Common myeloid progenitor, CD34-positive (primary cell): Measurements from ENCODE around the gene PPP1R12C.

Experiments used
- CTCF ChIA-PET: fragments of 350-600 bp; sonication (Branson Sonifier 250); formaldehyde crosslinking; loops from one replicate; lab custom pipeline; 2021; ENCODE audit warnings: antibody characterized with exemption; lab: Charles Lee
- POLR2A ChIA-PET: fragments of 350-600 bp; sonication (Branson Sonifier 250); formaldehyde crosslinking; loops from one replicate; lab custom pipeline; 2021; ENCODE audit warnings: antibody characterized with exemption; lab: Charles Lee
- DNase-seq, 3 donors: peaks; one replicate each; pipeline versions ENCODE4 v3.0.0 to v3.0.0-alpha.2; 2013
- H3K27ac ChIP-seq, 2 experiments: 1 replicate in 1 of 2; 2 replicates in 1 of 2; pipeline ENCODE4 v1.7.0; 2013; ENCODE audit warnings: inconsistent platforms in 2 of 2, low read length in 2 of 2, mild to moderate bottlenecking in 2 of 2, low read depth in 1 of 2, moderate library complexity in 1 of 2; ENCODE audit not compliant: severe bottlenecking in 2 of 2, insufficient read depth in 1 of 2, poor library complexity in 1 of 2
- H3K27me3 ChIP-seq, 5 experiments: replicated peaks in 2 of 5; 1 replicate in 3 of 5; 2 replicates in 2 of 5; pipeline versions ENCODE4 v1.6.1 to v1.7.0; 2013; ENCODE audit warnings: low read length in 4 of 5, mild to moderate bottlenecking in 2 of 5, moderate library complexity in 2 of 5, inconsistent platforms in 1 of 5; ENCODE audit not compliant: insufficient read depth in 5 of 5, control insufficient read depth in 4 of 5
- H3K36me3 ChIP-seq, 4 experiments: 1 replicate in 2 of 4; 2 replicates in 2 of 4; pipeline versions ENCODE4 v1.6.1 to v1.7.0; 2013; ENCODE audit warnings: low read length in 3 of 4, control low read depth in 1 of 4, mild to moderate bottlenecking in 1 of 4; ENCODE audit not compliant: control insufficient read depth in 4 of 4, insufficient read depth in 4 of 4
- H3K4me1 ChIP-seq, 4 experiments: 1 replicate in 3 of 4; 2 replicates in 1 of 4; pipeline versions ENCODE4 v1.6.1 to v1.7.1; 2013; ENCODE audit warnings: low read length in 3 of 4, mild to moderate bottlenecking in 3 of 4, control low read depth in 1 of 4, inconsistent platforms in 1 of 4, moderate library complexity in 1 of 4; ENCODE audit not compliant: control insufficient read depth in 4 of 4, insufficient read depth in 4 of 4; ENCODE audit errors: control extremely low read depth in 1 of 4
- H3K4me3 ChIP-seq, 7 experiments: 1 replicate in 4 of 7; 2 replicates in 3 of 7; pipeline versions ENCODE4 v1.5.1 to v1.7.0; 2013; ENCODE audit warnings: mild to moderate bottlenecking in 7 of 7, low read length in 6 of 7, moderate library complexity in 6 of 7, inconsistent platforms in 2 of 7, low read depth in 2 of 7, control low read depth in 1 of 7; ENCODE audit not compliant: insufficient read depth in 4 of 7, control insufficient read depth in 1 of 7; ENCODE audit errors: extremely low read depth in 1 of 7
- H3K9me3 ChIP-seq, 5 experiments: 1 replicate in 4 of 5; 2 replicates in 1 of 5; pipeline versions ENCODE4 v1.6.1 to v1.7.1; 2013; ENCODE audit warnings: low read length in 4 of 5, mild to moderate bottlenecking in 2 of 5, inconsistent platforms in 1 of 5, low read depth in 1 of 5, moderate library complexity in 1 of 5; ENCODE audit not compliant: control insufficient read depth in 4 of 5, insufficient read depth in 2 of 5; ENCODE audit errors: control extremely low read depth in 1 of 5
- WGBS: methylation state at CpG from one replicate; pipeline ENCODE4 v1.1.5; 2013; ENCODE audit not compliant: insufficient coverage; 5-methylcytosine and 5-hydroxymethylcytosine counted together

PPP1R12C gene

GRCh38 chr19:55089342-55089944 is 28.0 kb downstream of the PPP1R12C start:
- H3K4me1 ChIP-seq: peaks cover 0 to 19% (median 8%) of the 10 kb centered on the region in 4 experiments
- 94% methylated on average over 2 of the region's 3 CpGs for WGBS
- H3K27me3 ChIP-seq: peaks cover 7 to 41% (median 26%) of the 10 kb centered on the region in 5 experiments
- no peaks in the 10 kb centered on the region for H3K9me3 ChIP-seq
- H3K27ac ChIP-seq: no peak overlapping the region
- no peak overlapping the region for H3K4me3 ChIP-seq
- ChIA-PET CTCF (interaction anchor here (0.6 to 2.6 kb wide), 11 partner anchors 9 to 322 kb away, joined by 3 to 25 read pairs (median 5); partner anchors contain the start of gene PPP1R12C), POLR2A (no interaction called here)
- H3K36me3 ChIP-seq: peaks cover 2 to 32% (median 16%) of the 10 kb centered on the region in 4 experiments
- no peak for DNase-seq

DNA sequence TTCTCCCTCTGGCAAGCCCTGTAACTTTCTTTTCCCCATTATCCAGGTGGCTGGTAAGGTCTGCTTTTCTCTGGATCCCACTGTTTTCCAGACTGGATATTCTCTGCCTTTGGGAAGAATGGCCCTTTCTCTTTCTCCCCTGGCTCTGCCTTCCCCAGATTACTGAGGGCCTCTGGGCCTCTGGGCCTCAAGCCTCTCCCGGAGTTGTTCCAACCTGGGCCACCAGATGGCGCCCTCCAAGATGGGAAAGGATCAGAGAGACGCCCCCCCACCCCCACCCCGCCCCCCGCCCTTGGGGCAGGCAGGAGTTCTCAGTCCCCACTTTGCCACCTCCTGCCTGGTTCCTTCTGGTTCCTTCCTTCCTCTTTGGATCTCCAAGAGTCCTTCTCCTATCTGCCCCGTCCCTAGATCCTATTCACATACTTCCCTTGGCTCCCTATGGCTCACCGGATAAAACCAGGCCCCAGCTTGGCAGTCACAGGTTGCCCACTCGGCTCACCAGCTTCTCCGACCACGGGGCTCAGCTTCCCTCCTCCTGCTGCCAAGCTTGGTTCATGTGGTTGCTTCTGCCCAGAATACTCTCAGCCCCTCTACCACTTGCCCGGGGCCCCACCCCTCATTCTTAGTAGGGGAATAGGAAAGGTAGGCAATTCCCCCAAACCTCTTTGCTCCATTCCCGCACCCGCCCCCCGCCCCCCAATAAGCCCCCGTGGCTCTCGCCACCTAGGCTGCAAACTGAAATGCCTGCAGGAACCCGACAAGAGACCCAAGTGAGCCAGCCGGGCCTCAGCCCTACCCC is 28.7 kb downstream of the PPP1R12C start:
- no peak overlapping the region for H3K27ac ChIP-seq
- H3K4me1 ChIP-seq: peaks cover 0 to 19% (median 8%) of the 10 kb centered on the region in 4 experiments
- H3K27me3 ChIP-seq: peaks cover 7 to 48% (median 32%) of the 10 kb centered on the region in 5 experiments
- DNase-seq: peak; percentile 64 to 79 (median 67)
- ChIA-PET POLR2A (no interaction called here), CTCF (interaction anchor here (0.7 to 2.6 kb wide), 13 partner anchors 10 to 323 kb away, joined by 3 to 25 read pairs (median 5); partner anchors contain the start of gene PPP1R12C)
- no peak overlapping the region for H3K4me3 ChIP-seq
- WGBS: 93% methylated on average over 6 of the region's 18 CpGs
- no peaks in the 10 kb centered on the region for H3K9me3 ChIP-seq
- peaks cover 0 to 28% (median 14%) of the 10 kb centered on the region in 4 experiments for H3K36me3 ChIP-seq

- Histone ChIP-seq H3K36me3 (peaks cover 0 to 28% (median 14%) of the 10 kb centered on the region in 4 experiments), H3K27ac (no peak overlapping the region), H3K4me1 (peaks cover 0 to 19% (median 8%) of the 10 kb centered on the region in 4 experiments), H3K9me3 (no peaks in the 10 kb centered on the region), H3K27me3 (peaks cover 7 to 55% (median 38%) of the 10 kb centered on the region in 5 experiments), H3K4me3 (no peak overlapping the region)
- DNase-seq: no peak
- CTCF ChIA-PET: interaction anchor here (0.7 to 2.6 kb wide), 7 partner anchors 11 to 207 kb away, joined by 3 to 25 read pairs (median 5); no protein-coding TSS in a partner anchor
- WGBS: 72% methylated on average over 12 of the region's 12 CpGs
- POLR2A ChIA-PET: no interaction called here
Measured at GRCh38 chr19:55088021-55088451, 29.4 kb downstream of the PPP1R12C start.

GRCh38 chr19:55087542-55087901 is 29.9 kb downstream of the PPP1R12C start:
- ChIA-PET CTCF (interaction anchor here (0.7 to 2.6 kb wide), 4 partner anchors 18 to 206 kb away, joined by 3 to 25 read pairs (median 8); no protein-coding TSS in a partner anchor), POLR2A (interaction anchor here (1.0 kb wide), 1 partner anchor 30 kb away, joined by 4 read pairs; the partner anchor contains the start of gene PPP1R12C)
- Histone ChIP-seq H3K4me3 (peak overlapping the region in 4 of 7 experiments; percentile 46 to 70 (median 60)), H3K9me3 (peaks cover 0 to under 1% (median 0%) of the 10 kb centered on the region in 5 experiments), H3K27me3 (peaks cover 7 to 61% (median 41%) of the 10 kb centered on the region in 5 experiments), H3K36me3 (peaks cover 0 to 23% (median 11%) of the 10 kb centered on the region in 4 experiments), H3K4me1 (peaks cover 0 to 19% (median 8%) of the 10 kb centered on the region in 4 experiments), H3K27ac (no peak overlapping the region)
- no peak for DNase-seq
- WGBS: 29% methylated on average over 13 of the region's 17 CpGs

DNA sequence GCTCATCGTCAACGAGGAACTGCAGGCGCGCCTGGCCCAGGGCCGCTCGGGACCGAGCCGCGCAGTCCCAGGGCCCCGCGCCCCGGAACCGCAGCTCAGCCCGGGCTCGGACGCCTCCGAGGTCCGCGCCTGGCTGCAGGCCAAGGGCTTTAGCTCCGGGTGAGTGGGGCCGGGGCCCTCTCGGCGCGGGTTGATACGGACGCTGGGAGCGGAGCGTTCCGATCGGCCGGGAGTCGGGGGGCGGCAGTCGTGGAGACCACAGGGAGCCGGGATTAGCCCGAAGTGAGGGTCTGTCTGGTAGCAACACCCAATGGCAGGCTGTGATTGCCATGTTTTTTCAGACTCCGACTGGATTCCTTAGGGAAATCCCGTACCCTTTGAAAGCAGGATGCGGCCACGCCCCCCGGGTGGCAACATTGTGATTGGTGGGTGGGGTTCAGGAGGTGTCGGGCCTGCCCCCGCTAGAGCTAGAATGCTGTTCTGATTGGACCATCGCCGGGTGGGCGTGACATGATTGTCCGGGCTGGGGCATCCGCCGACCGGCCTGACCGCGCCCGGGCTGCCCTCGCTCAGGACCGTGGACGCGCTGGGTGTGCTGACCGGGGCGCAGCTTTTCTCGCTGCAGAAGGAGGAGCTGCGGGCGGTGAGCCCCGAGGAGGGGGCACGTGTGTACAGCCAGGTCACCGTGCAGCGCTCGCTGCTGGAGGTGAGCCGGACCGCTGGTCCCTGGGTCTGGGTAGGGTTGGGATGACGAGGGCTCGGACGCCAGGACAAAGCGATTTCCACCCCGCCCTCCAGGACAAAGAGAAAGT is 30.5 kb downstream of the PPP1R12C start:
- ChIA-PET CTCF (interaction anchor here (0.7 to 2.6 kb wide), 4 partner anchors 46 to 206 kb away, joined by 3 to 12 read pairs (median 4); no protein-coding TSS in a partner anchor), POLR2A (interaction anchor here (1.0 kb wide), 1 partner anchor 30 kb away, joined by 4 read pairs; the partner anchor contains the start of gene PPP1R12C)
- Histone ChIP-seq H3K4me3 (peak overlapping the region in 5 of 7 experiments; percentile 46 to 70 (median 60)), H3K4me1 (peaks cover 0 to 25% (median 13%) of the 10 kb centered on the region in 4 experiments), H3K27me3 (peaks cover 7 to 66% (median 46%) of the 10 kb centered on the region in 5 experiments), H3K27ac (no peak overlapping the region), H3K9me3 (peaks cover 0 to 3% (median 0%) of the 10 kb centered on the region in 5 experiments), H3K36me3 (peaks cover 0 to 17% (median 8%) of the 10 kb centered on the region in 4 experiments)
- 1% methylated on average over 69 of the region's 74 CpGs for WGBS
- peak in 2 of 3 donors; percentile 51 to 54 for DNase-seq
